ENCODE data around the gene RBM38. TPM values are rescaled to one million over a fixed set of nuclear protein-coding genes. Genes with fewer than 3 reads are reported as not detected.

Gene RBM38
- total and polyA plus RNA-seq, 2 of the 13 experiments (the other 11 are each of a cell fraction or from before 2014, with no cell fraction given) = 24.2 to 34.2 TPM

GRCh38 chr20:57435498-57436222 is 44.5 kb downstream of the RBM38 start (continued):
- peak; percentile 85; the same call in 1 of the 2 replicates for TF ChIP-seq TFAP4 (IDR thresholded peaks at IDR 0.05; ENCODE audit: borderline replicate concordance, low read depth)
- TF ChIP-seq ZNF343 (CRISPR knock-in tag; IDR thresholded peaks at IDR 0.05) = no peak
- TF ChIP-seq ATF5 (CRISPR knock-in tag; IDR thresholded peaks at IDR 0.05; ENCODE audit: low read depth) = no peak
- peak; percentile 50; the same call in 1 of the 2 replicates for TF ChIP-seq KDM1A (CRISPR knock-in tag; IDR thresholded peaks at IDR 0.05)
- TF ChIP-seq RBM22 (optimal IDR thresholded peaks at IDR 0.05; ENCODE audit: low read length) = no peak
- no peak for TF ChIP-seq ZSCAN22 (CRISPR knock-in tag; IDR thresholded peaks at IDR 0.05)
- TF ChIP-seq ZMYM2 (CRISPR knock-in tag; IDR thresholded peaks at IDR 0.05) = no peak
- TF ChIP-seq CHD4 (IDR thresholded peaks at IDR 0.05; ENCODE audit: borderline replicate concordance, low read length) = peak; percentile 14; the same call in 1 of the 2 replicates
- TF ChIP-seq SATB2 (CRISPR knock-in tag; IDR thresholded peaks at IDR 0.05) = no peak
- peak; percentile 77; the same call in 1 of the 2 replicates for TF ChIP-seq ZNF788 (CRISPR knock-in tag; IDR thresholded peaks at IDR 0.05; ENCODE audit: borderline replicate concordance)
- no peak for TF ChIP-seq HNRNPUL1 (IDR thresholded peaks at IDR 0.05; ENCODE audit: low read depth, low read length)
- no peak for TF ChIP-seq PLRG1 (conservative IDR thresholded peaks at IDR 0.05)
- no peak for TF ChIP-seq NFIC (IDR thresholded peaks at IDR 0.05; ENCODE audit: low read length)
- TF ChIP-seq THAP9 (CRISPR knock-in tag; IDR thresholded peaks at IDR 0.05; ENCODE audit: borderline replicate concordance) = no peak; the same call in 1 of the 2 replicates
- no peak for TF ChIP-seq ZSCAN30 (CRISPR knock-in tag; IDR thresholded peaks at IDR 0.05)
- no peak for TF ChIP-seq USF2 (IDR thresholded peaks at IDR 0.05; ENCODE audit: low read depth, low read length)
- TF ChIP-seq USF2 (CRISPR knock-in tag; IDR thresholded peaks at IDR 0.05; ENCODE audit: borderline replicate concordance) = no peak
- 0 out of 2 replicates have a peak, but pooled peaks have one; percentile 30 for TF ChIP-seq MXD3 (CRISPR knock-in tag; IDR thresholded peaks at IDR 0.05)
- no peak for TF ChIP-seq SNAPC5 (CRISPR knock-in tag; IDR thresholded peaks at IDR 0.05; ENCODE audit: borderline replicate concordance)
- no peak; the same call in 1 of the 2 replicates for TF ChIP-seq NCOR1 (IDR thresholded peaks at IDR 0.05; ENCODE audit: borderline replicate concordance, low read length)
- TF ChIP-seq CBFB (CRISPR knock-in tag; IDR thresholded peaks at IDR 0.05) = peak; percentile 93; the same call in 1 of the 2 replicates
- 0 out of 2 replicates have a peak, but pooled peaks have one; percentile 26 for TF ChIP-seq MXD1 (CRISPR knock-in tag; IDR thresholded peaks at IDR 0.05)
- no peak for TF ChIP-seq RELA (CRISPR knock-in tag; IDR thresholded peaks at IDR 0.05)
